Common myeloid progenitor, CD34-positive (primary cell): ENCODE measurements around the gene METTL6.
"Not testable (repeated sequence)": the region's sequence is repeated elsewhere in the genome, so short reads cannot be mapped to it uniquely, and the experiment has no call there.

Experiments used
- CTCF ChIA-PET: fragments of 350-600 bp; sonication (Branson Sonifier 250); formaldehyde crosslinking; loops from one replicate; lab custom pipeline; 2021; ENCODE audit warnings: antibody characterized with exemption; lab: Charles Lee
- POLR2A ChIA-PET: fragments of 350-600 bp; sonication (Branson Sonifier 250); formaldehyde crosslinking; loops from one replicate; lab custom pipeline; 2021; ENCODE audit warnings: antibody characterized with exemption; lab: Charles Lee
- DNase-seq, 3 donors: peaks; one replicate each; pipeline versions ENCODE4 v3.0.0 to v3.0.0-alpha.2; 2013
- H3K27ac ChIP-seq, 2 experiments: 1 replicate in 1 of 2; 2 replicates in 1 of 2; pipeline ENCODE4 v1.7.0; 2013; ENCODE audit warnings: inconsistent platforms in 2 of 2, low read length in 2 of 2, mild to moderate bottlenecking in 2 of 2, low read depth in 1 of 2, moderate library complexity in 1 of 2; ENCODE audit not compliant: severe bottlenecking in 2 of 2, insufficient read depth in 1 of 2, poor library complexity in 1 of 2
- H3K27me3 ChIP-seq, 5 experiments: replicated peaks in 2 of 5; 1 replicate in 3 of 5; 2 replicates in 2 of 5; pipeline versions ENCODE4 v1.6.1 to v1.7.0; 2013; ENCODE audit warnings: low read length in 4 of 5, mild to moderate bottlenecking in 2 of 5, moderate library complexity in 2 of 5, inconsistent platforms in 1 of 5; ENCODE audit not compliant: insufficient read depth in 5 of 5, control insufficient read depth in 4 of 5
- H3K36me3 ChIP-seq, 4 experiments: 1 replicate in 2 of 4; 2 replicates in 2 of 4; pipeline versions ENCODE4 v1.6.1 to v1.7.0; 2013; ENCODE audit warnings: low read length in 3 of 4, control low read depth in 1 of 4, mild to moderate bottlenecking in 1 of 4; ENCODE audit not compliant: control insufficient read depth in 4 of 4, insufficient read depth in 4 of 4
- H3K4me1 ChIP-seq, 4 experiments: 1 replicate in 3 of 4; 2 replicates in 1 of 4; pipeline versions ENCODE4 v1.6.1 to v1.7.1; 2013; ENCODE audit warnings: low read length in 3 of 4, mild to moderate bottlenecking in 3 of 4, control low read depth in 1 of 4, inconsistent platforms in 1 of 4, moderate library complexity in 1 of 4; ENCODE audit not compliant: control insufficient read depth in 4 of 4, insufficient read depth in 4 of 4; ENCODE audit errors: control extremely low read depth in 1 of 4
- H3K4me3 ChIP-seq, 7 experiments: 1 replicate in 4 of 7; 2 replicates in 3 of 7; pipeline versions ENCODE4 v1.5.1 to v1.7.0; 2013; ENCODE audit warnings: mild to moderate bottlenecking in 7 of 7, low read length in 6 of 7, moderate library complexity in 6 of 7, inconsistent platforms in 2 of 7, low read depth in 2 of 7, control low read depth in 1 of 7; ENCODE audit not compliant: insufficient read depth in 4 of 7, control insufficient read depth in 1 of 7; ENCODE audit errors: extremely low read depth in 1 of 7
- H3K9me3 ChIP-seq, 5 experiments: 1 replicate in 4 of 5; 2 replicates in 1 of 5; pipeline versions ENCODE4 v1.6.1 to v1.7.1; 2013; ENCODE audit warnings: low read length in 4 of 5, mild to moderate bottlenecking in 2 of 5, inconsistent platforms in 1 of 5, low read depth in 1 of 5, moderate library complexity in 1 of 5; ENCODE audit not compliant: control insufficient read depth in 4 of 5, insufficient read depth in 2 of 5; ENCODE audit errors: control extremely low read depth in 1 of 5
- WGBS: methylation state at CpG from one replicate; pipeline ENCODE4 v1.1.5; 2013; ENCODE audit not compliant: insufficient coverage; 5-methylcytosine and 5-hydroxymethylcytosine counted together

METTL6 gene

GRCh38 chr3:15385901-15386653 lies 41.3 kb downstream of the METTL6 start:
- DNase-seq = no peak
- WGBS = 100% methylated on average over 1 of the region's 1 CpG
- no peak overlapping the region for H3K27ac ChIP-seq
- H3K27me3 ChIP-seq = no peaks in the 10 kb centered on the region
- no peaks in the 10 kb centered on the region for H3K36me3 ChIP-seq
- peaks cover 0 to 12% (median 7%) of the 10 kb centered on the region in 5 experiments for H3K9me3 ChIP-seq
- CTCF ChIA-PET = interaction anchor here (1.5 to 3.5 kb wide), 4 partner anchors 19 to 120 kb away, joined by 4 to 17 read pairs (median 12); no protein-coding TSS in a partner anchor
- no peak overlapping the region for H3K4me3 ChIP-seq
- POLR2A ChIA-PET = no interaction called here
- H3K4me1 ChIP-seq = peaks cover 0 to 6% (median 0%) of the 10 kb centered on the region in 4 experiments

- CTCF ChIA-PET = interaction anchor here (1.0 to 3.5 kb wide), 3 partner anchors 20 to 116 kb away, joined by 3 to 17 read pairs (median 16); no protein-coding TSS in a partner anchor
- DNase-seq, H3K4me3 ChIP-seq, H3K27me3 ChIP-seq, H3K27ac ChIP-seq, H3K36me3 ChIP-seq, POLR2A ChIA-PET, H3K4me1 ChIP-seq: not testable (repeated sequence)
- H3K9me3 ChIP-seq = peaks cover 0 to 12% (median 7%) of the 10 kb centered on the region in 5 experiments
- 81% methylated on average over 6 of the region's 10 CpGs for WGBS
These were observed 42.1 kb downstream of the METTL6 start for GRCh38 chr3:15385238-15385695.

GRCh38 chr3:15384510-15385237 lies 42.7 kb downstream of the METTL6 start:
- CTCF ChIA-PET = interaction anchor here (1.0 to 3.5 kb wide), 3 partner anchors 20 to 116 kb away, joined by 3 to 17 read pairs (median 16); no protein-coding TSS in a partner anchor
- Histone ChIP-seq H3K9me3 (peaks cover 0 to 12% (median 7%) of the 10 kb centered on the region in 5 experiments), H3K36me3 (no peaks in the 10 kb centered on the region), H3K4me3 (no peak overlapping the region), H3K27me3 (no peaks in the 10 kb centered on the region), H3K4me1 (peaks cover 0 to 6% (median 0%) of the 10 kb centered on the region in 4 experiments), H3K27ac (no peak overlapping the region)
- 94% methylated on average over 2 of the region's 4 CpGs for WGBS
- DNase-seq = no peak
- POLR2A ChIA-PET = no interaction called here

DNA sequence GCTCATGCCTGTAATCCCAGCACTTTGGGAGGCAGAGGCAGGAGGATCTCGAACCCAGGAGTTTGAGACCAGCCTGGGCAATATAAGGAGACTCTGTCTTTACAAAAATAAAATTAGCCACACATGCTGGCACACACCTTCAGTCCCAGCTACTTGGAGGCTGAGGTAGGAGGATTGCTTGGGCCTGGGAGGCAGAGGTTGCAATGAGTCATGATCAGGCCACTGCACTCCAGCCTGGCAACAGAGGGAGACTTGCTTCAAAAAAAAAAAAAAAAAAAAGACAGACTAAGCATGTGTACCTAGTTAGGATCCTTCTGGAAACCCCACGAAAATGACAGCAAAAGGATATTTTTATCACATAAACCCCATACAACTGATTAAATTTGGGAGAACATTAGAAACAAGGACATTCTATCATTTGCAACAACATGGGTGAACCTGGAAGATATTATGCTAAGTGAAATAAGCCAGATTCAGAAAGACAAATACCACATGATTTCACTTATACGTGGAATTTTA lies 44.9 kb downstream of the METTL6 start:
- Histone ChIP-seq H3K4me1 (peaks cover 0 to 10% (median 2%) of the 10 kb centered on the region in 4 experiments), H3K27ac (no peak overlapping the region), H3K36me3 (no peaks in the 10 kb centered on the region), H3K27me3 (no peaks in the 10 kb centered on the region), H3K9me3 (peaks cover 0 to 12% (median 7%) of the 10 kb centered on the region in 5 experiments), H3K4me3 (no peak overlapping the region)
- CTCF ChIA-PET = interaction anchor here (6.7 kb wide), 1 partner anchor 115 kb away, joined by 135 read pairs; no protein-coding TSS in a partner anchor
- no CpG with 5 or more reads among the region's 3 CpGs for WGBS
- DNase-seq = peak in 1 of 3 donors; percentile 11
- POLR2A ChIA-PET = no interaction called here

DNA sequence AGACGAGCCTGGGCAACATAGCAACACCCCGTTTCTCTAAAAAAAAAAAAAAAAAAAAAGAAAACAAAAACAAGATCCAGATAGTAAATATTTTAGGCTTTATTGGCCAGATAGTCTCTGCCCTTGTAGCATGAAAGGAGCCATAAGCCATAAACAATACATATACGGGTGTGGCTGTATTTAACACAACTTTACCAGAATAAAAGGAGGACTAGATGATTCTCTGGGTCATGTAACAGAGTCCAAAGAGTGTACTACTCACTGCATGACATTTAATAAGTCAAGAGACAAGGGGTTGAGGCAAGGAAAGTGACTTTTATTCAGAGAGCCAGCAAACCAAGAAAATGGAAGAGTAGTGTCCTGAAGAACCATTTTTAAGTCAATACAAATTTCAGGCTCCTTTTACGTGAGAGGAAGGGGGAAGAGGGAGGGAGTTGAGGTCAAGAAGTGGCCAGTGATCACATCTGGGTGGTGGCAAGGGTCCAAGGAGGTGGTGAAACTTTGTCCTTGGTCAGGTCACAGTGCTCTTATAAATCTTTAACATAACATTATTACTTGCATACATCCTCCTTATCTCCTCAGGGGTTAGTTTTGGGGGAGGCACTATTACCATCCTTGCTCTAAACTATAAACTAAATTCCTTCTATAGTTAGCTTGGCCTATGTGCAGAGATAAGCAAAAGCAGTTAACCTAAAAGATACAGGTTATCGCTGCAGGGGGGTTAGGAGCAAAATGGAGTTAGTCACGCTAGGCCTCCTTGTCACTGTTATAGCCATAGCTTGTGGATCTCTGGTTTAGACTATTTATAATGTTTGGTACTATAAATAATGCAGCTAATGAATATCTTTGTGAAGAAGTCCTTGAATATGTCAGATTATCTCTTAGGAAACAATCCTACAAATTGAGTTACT lies 46.1 kb downstream of the METTL6 start:
- Histone ChIP-seq H3K4me3 (no peak overlapping the region), H3K36me3 (no peaks in the 10 kb centered on the region), H3K27me3 (no peaks in the 10 kb centered on the region), H3K27ac (no peak overlapping the region), H3K9me3 (peaks cover 0 to 6% (median 3%) of the 10 kb centered on the region in 5 experiments), H3K4me1 (peaks cover 0 to 10% (median 2%) of the 10 kb centered on the region in 4 experiments)
- no peak for DNase-seq
- 89% methylated on average over 2 of the region's 6 CpGs for WGBS
- POLR2A ChIA-PET = interaction anchor here (0.5 kb wide), 1 partner anchor 109 kb away, joined by 3 read pairs; no protein-coding TSS in a partner anchor
- CTCF ChIA-PET = interaction anchor here (0.9 to 6.7 kb wide), 4 partner anchors 9 to 114 kb away, joined by 3 to 135 read pairs (median 3); no protein-coding TSS in a partner anchor
